Testis (tissue), 2 donors: ENCODE measurements around the gene CTAG1B.

ENCODE experiments used
- POLR2A ChIP-seq: fragments of 450-650 bp; IDR thresholded peaks from one replicate; pipeline ENCODE4 v1.6.1; 2017; ENCODE audit warnings: antibody characterized with exemption, mild to moderate bottlenecking, moderate library complexity
- TF ChIP-seq, protein P1 (sequence below), 3 experiments: fragments of 450-650 bp in 2 of 3; fragments of 200-600 bp in 1 of 3; sonication (generic) in 1 of 3; IDR thresholded peaks; one replicate each; pipeline ENCODE4 v1.5.1; 2016 to 2019; ENCODE audit warnings: antibody characterized with exemption in 3 of 3, mild to moderate bottlenecking in 2 of 3, moderate library complexity in 1 of 3

- TF ChIP-seq, protein P1, sequence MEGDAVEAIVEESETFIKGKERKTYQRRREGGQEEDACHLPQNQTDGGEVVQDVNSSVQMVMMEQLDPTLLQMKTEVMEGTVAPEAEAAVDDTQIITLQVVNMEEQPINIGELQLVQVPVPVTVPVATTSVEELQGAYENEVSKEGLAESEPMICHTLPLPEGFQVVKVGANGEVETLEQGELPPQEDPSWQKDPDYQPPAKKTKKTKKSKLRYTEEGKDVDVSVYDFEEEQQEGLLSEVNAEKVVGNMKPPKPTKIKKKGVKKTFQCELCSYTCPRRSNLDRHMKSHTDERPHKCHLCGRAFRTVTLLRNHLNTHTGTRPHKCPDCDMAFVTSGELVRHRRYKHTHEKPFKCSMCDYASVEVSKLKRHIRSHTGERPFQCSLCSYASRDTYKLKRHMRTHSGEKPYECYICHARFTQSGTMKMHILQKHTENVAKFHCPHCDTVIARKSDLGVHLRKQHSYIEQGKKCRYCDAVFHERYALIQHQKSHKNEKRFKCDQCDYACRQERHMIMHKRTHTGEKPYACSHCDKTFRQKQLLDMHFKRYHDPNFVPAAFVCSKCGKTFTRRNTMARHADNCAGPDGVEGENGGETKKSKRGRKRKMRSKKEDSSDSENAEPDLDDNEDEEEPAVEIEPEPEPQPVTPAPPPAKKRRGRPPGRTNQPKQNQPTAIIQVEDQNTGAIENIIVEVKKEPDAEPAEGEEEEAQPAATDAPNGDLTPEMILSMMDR (IDR thresholded peaks at IDR 0.05), result no peak
- no peak for TF ChIP-seq POLR2A
These were observed 23.4 kb downstream of the CTAG1B start for GRCh38 chrX:154595559-154596249.
